Measurements from ENCODE around the gene ARL6.

ARL6 gene, protein sequence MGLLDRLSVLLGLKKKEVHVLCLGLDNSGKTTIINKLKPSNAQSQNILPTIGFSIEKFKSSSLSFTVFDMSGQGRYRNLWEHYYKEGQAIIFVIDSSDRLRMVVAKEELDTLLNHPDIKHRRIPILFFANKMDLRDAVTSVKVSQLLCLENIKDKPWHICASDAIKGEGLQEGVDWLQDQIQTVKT

GRCh38 chr3:97764407-97765238 lies at the start of gene ARL6:
ARL6 (plus strand) TSS chr3:97764758; CDS start chr3:97768108, 3,350 bp downstream.
- DNase-seq = peak; percentile 64

DNA sequence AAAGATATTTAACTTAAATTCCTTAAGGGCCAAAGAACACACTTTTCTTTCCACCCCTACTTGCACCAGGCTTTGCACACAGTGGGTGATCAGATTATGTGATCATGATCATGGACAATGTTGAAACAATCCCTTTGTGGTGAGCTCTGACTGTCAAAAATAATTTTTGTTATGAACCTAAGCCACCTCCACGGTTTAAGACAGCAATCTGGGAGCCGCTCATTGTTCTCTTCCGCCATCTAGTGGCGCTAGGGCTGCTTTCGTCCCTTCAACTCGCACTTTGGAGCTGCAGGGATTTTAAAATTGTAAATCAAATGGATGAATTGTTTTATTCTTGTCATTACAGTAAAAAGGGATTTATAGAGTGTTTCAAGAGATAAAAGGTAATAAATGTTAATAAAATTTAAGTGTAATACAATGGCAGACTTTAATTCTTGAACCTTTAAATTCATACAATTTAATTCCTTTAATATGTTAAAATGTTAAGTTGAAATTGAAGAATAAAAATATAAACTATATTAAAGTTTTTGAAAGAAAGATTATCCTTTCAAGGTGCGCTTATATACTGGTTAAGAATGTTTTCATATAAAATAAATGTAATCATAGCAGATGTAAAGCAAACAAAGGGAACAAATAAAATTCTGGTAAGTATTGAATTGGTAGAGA lies 45.3 kb upstream of the ARL6 start:
- DNase-seq = peak; percentile 51

GRCh38 chr3:97720417-97720816 lies 44.1 kb upstream of the ARL6 start:
- no peak for DNase-seq

DNA sequence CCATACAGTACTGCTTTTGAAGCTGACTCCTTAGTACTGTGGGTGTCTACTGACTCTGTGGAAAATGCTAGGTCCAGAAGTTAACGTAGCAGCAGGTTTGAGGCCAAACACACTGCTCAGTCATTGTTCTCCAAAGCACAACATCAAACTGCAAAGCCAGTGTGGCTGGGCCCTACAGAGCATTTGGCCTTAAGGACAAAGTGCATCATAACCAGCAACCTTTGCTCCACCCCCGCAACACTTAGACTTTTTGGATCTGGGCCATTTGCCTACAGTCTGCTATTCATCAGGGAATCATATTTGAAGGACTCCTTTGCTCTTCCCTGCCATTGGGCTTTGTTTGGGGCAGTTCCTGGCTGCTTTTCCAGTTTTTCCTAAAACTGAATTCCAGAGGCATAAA lies 43.1 kb upstream of the ARL6 start:
- no peak for DNase-seq

DNA sequence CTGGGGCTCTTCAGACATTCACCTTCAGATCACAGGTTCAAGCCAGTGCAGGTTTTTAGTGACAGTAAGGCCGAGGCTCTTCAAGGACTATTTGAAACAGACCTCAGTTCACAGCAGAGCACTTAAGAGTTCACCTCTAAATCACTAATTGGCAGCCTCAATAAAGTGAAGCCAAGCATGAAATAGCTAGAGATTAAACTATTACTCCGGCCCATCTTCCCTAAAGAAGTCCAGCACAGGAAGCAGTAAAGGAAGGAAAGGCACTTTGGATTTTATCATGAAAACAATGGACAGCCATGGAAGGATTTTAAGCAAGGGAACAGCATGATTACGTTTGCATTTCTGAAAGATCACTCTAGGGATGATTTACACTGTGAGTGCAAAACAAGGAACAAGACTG lies 27.6 kb upstream of the ARL6 start:
- no peak for DNase-seq

DNA sequence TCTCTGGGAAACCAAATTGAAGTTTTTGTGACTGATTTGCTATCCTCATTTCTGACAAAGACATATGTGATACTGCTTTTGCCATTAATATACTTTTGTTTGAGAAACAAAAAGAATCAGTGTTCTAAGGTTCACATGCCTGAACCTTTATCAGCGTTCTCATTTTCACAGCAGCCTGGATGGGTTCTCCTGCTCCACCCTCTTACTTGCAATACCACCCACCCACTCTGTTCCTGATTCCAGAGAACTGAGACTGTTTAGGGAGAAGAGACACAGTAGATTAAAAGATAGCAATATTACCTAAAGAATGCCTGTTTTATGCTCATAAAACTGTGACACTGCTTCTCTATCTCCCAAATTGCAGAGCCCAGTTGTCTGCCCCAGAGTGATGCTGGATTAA lies 25.8 kb upstream of the ARL6 start:
- no peak for DNase-seq

DNA sequence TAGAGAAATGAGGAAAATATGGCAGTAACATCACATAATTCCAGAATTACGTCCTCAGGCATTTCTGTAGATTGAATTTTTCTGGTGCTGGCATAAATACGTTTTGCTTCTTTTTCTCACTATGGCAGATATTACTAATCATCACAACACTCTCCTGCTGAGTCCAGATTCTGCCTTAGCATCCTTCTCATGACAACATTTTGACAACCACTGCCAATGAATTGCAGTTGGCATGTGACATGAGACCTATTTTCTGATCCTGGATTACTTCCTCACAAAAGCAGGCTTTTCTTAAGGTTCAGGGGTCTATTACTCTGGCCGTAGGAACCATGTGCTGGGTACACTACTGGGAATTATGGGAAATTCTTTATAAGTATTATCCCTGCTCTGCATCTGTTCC lies 22.5 kb upstream of the ARL6 start:
- no peak for DNase-seq

DNA sequence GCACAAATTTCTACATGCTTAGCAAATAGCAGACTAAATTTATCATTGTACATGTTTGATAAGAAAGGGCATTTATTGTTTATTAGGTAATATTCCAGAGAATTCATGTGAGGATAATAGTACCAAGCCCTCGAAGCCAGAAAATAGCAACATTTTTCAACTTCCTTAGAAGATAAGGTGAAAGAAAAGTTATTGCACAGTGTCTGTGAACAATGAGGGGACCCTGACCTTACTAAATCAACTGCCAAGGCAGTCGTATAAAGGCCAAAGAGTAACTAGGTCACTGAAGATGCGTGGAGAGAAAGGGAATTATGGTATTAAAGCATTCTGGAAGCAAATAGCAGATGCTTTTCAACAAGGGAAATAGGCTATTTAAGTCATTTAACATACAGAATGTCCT lies 20.3 kb upstream of the ARL6 start:
- DNase-seq = no peak

DNA sequence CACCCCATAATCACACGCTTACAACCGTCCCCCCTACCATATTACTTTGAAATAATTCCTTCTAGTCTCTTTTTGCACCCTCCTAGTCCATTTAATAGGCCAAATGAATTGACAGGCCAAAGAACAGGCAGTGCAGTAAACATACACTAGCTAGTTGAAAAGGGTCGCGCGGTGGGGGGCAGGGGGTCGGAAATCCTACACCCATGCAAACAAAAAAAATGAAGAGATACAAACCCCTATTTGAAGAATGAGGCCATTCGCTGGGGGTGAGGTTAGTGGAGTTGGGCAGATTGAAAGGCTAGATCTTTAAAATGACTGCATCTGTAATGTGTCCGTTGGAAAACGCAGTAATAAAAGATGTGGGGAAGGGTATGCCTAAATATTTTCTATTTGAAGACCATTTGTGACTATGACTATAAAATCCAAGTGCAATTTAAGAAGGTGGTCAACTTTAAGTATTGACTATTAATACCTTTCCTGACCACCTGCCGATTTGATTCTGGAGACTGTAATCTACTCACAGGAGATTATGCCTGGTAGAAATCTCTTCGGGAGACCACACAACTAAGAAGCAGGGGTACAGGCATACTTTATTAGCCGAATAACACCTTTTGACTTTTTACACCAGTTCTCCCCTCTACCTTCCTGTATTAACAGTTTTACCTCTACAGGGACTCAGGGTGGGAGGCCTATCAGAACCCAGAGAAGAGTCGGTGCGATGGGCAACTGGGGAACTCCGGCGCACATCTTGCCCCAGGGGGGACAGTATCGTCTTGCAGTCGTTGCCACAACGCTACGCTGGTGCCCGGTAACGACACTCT lies 762 bp upstream of the ARL6 start:
- DNase-seq = no peak

GRCh38 chr3:97765336-97765735 lies 778 bp downstream of the ARL6 start:
- DNase-seq = no peak

DNA sequence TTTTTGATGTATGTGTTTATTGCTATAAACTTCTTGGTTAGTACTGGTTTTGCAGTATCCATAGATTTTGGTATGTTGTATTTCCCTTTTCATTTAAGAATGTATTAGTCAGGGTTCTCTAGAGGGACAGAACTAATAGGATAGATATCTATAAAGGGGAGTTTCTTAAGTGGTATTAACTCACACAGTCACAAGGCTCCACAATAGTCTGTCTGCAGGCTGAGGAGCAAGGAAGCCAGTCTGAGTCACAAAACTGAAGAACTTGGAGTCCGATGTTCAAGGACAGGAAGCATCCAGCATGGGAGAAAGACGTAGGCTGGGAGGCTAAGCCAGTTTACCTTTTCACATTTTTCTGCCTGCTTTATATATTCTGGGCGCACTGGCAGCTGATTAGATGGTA lies 8.4 kb downstream of the ARL6 start:
- DNase-seq = no peak

- no peak for DNase-seq
Measured at GRCh38 chr3:97778152-97778551, 13.6 kb downstream of the ARL6 start.

- DNase-seq = no peak
Measured at GRCh38 chr3:97793420-97794019, 29.0 kb downstream of the ARL6 start.

DNA sequence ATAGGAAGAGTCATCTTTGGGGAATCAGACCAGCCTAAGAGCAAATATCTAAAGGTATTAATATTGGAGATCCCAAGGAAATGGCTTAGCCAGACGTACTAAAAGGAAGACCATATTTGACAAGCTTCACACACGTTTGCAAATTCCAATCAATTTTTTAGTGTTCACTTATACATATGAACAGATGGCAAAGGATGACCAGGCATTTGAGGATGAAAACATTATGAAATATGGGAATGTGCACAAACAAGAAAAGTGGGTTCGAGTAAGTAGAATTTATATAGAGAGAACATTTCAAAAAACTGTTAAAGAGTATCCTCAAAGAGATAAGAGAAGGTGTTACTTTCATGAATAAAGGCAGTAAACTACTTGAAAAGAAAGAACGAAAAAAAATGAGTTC lies 31.4 kb downstream of the ARL6 start:
- DNase-seq = no peak

GRCh38 chr3:97804471-97804870 lies 39.9 kb downstream of the ARL6 start:
- no peak for DNase-seq

DNA sequence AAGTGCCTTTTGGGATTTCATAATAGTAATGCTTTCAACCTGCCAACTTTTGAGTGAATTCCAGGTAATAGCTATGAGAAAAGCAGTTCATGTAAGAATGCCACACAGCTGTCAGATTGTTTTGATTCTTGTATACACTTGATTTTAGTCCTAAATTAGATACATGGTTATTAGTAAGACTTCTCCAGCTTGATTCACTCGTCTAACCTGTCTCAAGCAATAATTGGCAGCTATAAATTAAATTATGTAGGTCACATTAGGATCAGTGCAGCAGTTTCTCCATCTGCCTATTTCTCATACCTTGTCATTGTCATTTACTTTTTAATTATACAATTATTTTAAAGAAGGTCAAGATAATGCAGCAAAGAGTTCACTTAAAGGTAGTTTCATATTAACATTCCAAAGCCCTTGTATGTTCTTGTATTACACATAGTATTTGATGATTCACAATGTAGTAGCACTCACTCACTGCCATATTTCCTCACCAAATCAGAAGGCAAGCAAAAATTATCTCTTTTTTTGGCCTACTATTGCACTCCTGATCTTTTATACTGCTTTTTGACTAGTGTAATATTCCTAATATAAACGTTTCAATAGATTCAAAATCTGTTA lies 46.3 kb downstream of the ARL6 start:
- DNase-seq = no peak

GRCh38 chr3:97815149-97815917 lies 50.8 kb downstream of the ARL6 start:
- no peak for DNase-seq

DNA sequence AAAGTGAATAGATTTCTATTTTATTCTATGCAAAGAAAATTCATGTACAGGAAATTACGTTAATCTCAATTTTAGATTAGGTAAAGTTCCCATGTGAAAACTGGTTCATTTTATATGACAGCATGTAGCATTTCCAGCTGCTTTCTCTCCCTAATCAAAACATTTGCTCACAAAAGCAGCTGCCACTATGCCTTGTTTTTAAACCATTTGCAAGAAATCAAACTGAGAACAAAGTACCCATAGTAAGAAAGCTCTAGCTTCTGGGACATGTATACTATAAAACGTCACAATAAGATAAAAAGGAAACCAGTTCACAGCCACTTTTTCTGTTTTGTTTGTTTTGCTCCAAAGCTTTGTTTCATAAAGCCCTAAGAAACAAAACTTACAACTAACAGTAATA lies 52.3 kb downstream of the ARL6 start:
- DNase-seq = no peak

- DNase-seq = no peak
Measured at GRCh38 chr3:97817965-97818364, 53.4 kb downstream of the ARL6 start.

- DNase-seq = no peak
Measured at GRCh38 chr3:97820780-97821179, 56.2 kb downstream of the ARL6 start.

DNA sequence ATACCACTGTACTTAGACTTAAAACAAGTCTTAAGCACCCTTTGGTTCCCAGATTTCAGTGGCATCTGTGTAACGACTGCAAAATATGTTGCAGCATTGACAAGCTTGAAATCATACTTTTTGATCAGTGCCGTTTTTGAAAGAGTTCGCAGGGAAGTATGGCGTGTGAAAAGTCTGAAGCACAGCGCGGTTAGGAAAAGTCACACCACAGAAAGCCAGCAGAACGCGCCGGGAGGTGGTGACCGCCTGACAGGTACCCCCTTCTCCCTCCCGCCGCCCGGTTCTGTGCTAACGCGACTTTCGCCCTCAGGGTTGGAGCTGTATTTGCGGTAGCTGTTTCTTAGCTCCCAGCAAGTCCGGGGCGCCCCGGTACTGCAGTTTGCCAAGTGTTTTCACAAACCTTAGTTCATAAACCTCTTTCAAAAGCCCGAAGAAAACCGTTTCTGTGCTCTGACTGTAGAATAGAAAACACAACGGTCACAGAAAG lies 56.8 kb downstream of the ARL6 start:
- DNase-seq = peak; percentile 33

All from stimulated activated CD4-positive, alpha-beta T cell treated with anti-CD3 and anti-CD28 coated beads, Interleukin-12 subunit alpha, Interleukin-12 subunit beta, amount 100 ng/mL, for 4 hours (primary cell).